ENCODE results near the gene CEP41. TPM values are rescaled to one million over a fixed set of nuclear protein-coding genes. Genes with fewer than 3 reads are reported as not detected.

Gene CEP41
- total RNA-seq, 1 donor from 2014 or later = 34.7 TPM

GRCh38 chr7:130479716-130480400 is 39.0 kb upstream of the CEP41 start:
- peaks cover 9% of the 10 kb centered on the region for H3K4me1 Mint-ChIP-seq (ENCODE audit: low read depth, unreplicated experiment)
- DNase-seq = no peak
- TF ChIP-seq, protein P1, sequence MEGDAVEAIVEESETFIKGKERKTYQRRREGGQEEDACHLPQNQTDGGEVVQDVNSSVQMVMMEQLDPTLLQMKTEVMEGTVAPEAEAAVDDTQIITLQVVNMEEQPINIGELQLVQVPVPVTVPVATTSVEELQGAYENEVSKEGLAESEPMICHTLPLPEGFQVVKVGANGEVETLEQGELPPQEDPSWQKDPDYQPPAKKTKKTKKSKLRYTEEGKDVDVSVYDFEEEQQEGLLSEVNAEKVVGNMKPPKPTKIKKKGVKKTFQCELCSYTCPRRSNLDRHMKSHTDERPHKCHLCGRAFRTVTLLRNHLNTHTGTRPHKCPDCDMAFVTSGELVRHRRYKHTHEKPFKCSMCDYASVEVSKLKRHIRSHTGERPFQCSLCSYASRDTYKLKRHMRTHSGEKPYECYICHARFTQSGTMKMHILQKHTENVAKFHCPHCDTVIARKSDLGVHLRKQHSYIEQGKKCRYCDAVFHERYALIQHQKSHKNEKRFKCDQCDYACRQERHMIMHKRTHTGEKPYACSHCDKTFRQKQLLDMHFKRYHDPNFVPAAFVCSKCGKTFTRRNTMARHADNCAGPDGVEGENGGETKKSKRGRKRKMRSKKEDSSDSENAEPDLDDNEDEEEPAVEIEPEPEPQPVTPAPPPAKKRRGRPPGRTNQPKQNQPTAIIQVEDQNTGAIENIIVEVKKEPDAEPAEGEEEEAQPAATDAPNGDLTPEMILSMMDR (IDR thresholded peaks at IDR 0.05; ENCODE audit: partially characterized antibody, unreplicated experiment) = no peak
- H3K27ac Mint-ChIP-seq (ENCODE audit: unreplicated experiment) = no peak overlapping the region
- no peaks in the 10 kb centered on the region for H3K36me3 Mint-ChIP-seq (ENCODE audit: unreplicated experiment)
- H3K27me3 Mint-ChIP-seq (ENCODE audit: unreplicated experiment) = no peaks in the 10 kb centered on the region
- peaks cover 3% of the 10 kb centered on the region for H3K9me3 Mint-ChIP-seq (ENCODE audit: unreplicated experiment)
- no peak overlapping the region for H3K4me3 Mint-ChIP-seq (ENCODE audit: unreplicated experiment)

- Mint-ChIP-seq H3K27ac (ENCODE audit: unreplicated experiment) (no peak overlapping the region), H3K4me3 (ENCODE audit: unreplicated experiment) (no peak overlapping the region), H3K9me3 (ENCODE audit: unreplicated experiment) (peaks cover 3% of the 10 kb centered on the region), H3K4me1 (ENCODE audit: low read depth, unreplicated experiment) (peaks cover 9% of the 10 kb centered on the region), H3K36me3 (ENCODE audit: unreplicated experiment) (no peaks in the 10 kb centered on the region), H3K27me3 (ENCODE audit: unreplicated experiment) (no peaks in the 10 kb centered on the region)
- DNase-seq = no peak
- TF ChIP-seq, protein P1 (IDR thresholded peaks at IDR 0.05; ENCODE audit: partially characterized antibody, unreplicated experiment) = no peak
Measured at GRCh38 chr7:130478991-130479390, 38.2 kb upstream of the CEP41 start.

DNA sequence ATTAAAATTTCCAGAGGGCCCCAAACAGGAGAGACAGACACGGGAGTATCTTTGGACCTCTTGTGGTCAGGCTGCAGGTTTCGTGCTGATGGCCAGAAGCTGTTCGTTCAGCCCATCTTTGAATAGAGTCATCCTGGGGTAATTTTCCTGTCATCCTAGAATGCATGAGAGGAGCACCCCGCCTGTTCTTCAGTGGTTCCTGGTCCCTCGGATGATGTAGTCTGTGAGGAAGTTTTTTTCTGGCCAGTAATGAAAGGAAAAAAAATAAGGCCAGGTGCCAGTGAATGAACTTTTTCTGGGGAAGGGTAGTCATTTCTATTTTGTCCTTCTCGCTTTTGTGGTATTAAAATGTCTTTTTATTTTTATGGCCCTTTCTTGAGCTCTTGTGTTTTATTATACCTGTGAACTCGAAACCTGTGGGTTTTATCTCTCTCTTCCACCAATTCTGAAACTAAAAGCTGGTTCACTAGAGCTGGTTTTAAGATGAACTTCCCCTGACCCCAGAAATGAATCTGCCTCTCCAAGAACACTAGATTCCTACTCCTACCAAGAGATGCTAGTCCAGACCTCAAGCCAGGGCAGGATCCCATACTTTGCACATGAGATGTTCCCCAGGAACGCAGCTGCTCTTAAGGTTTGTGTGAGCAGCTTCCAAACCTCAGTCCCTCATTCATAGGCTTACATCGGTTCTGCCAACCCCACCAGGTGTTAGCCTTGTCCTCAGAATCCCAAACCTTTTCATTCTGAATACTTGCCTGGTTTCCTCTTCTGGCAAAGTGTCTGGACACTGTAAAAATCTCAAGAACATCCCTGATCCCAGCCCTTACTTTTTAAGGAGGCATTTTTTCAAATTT is 35.7 kb upstream of the CEP41 start:
- Mint-ChIP-seq H3K27ac (ENCODE audit: unreplicated experiment) (no peak overlapping the region), H3K9me3 (ENCODE audit: unreplicated experiment) (peaks cover 3% of the 10 kb centered on the region)

GRCh38 chr7:130475776-130476175 is 35.0 kb upstream of the CEP41 start:
- H3K36me3 Mint-ChIP-seq (ENCODE audit: unreplicated experiment) = no peaks in the 10 kb centered on the region
- no peak for DNase-seq

More for the DNA sequence above, 35.7 kb upstream of the CEP41 start:
- peaks cover 9% of the 10 kb centered on the region for H3K4me1 Mint-ChIP-seq (ENCODE audit: low read depth, unreplicated experiment)
- TF ChIP-seq, protein P1 (IDR thresholded peaks at IDR 0.05; ENCODE audit: partially characterized antibody, unreplicated experiment) = no peak
- H3K36me3 Mint-ChIP-seq (ENCODE audit: unreplicated experiment) = no peaks in the 10 kb centered on the region
- peaks cover 2% of the 10 kb centered on the region for H3K27me3 Mint-ChIP-seq (ENCODE audit: unreplicated experiment)
- no peak for DNase-seq
- no peak overlapping the region for H3K4me3 Mint-ChIP-seq (ENCODE audit: unreplicated experiment)

More at GRCh38 chr7:130475776-130476175, 35.0 kb upstream of the CEP41 start:
- peaks cover 3% of the 10 kb centered on the region for H3K9me3 Mint-ChIP-seq (ENCODE audit: unreplicated experiment)
- H3K27ac Mint-ChIP-seq (ENCODE audit: unreplicated experiment) = no peak overlapping the region
- peaks cover 9% of the 10 kb centered on the region for H3K4me1 Mint-ChIP-seq (ENCODE audit: low read depth, unreplicated experiment)
- TF ChIP-seq, protein P1 (IDR thresholded peaks at IDR 0.05; ENCODE audit: partially characterized antibody, unreplicated experiment) = no peak
- H3K4me3 Mint-ChIP-seq (ENCODE audit: unreplicated experiment) = no peak overlapping the region
- H3K27me3 Mint-ChIP-seq (ENCODE audit: unreplicated experiment) = peaks cover 2% of the 10 kb centered on the region
